Measurements from ENCODE around the gene SRPK2. TPM values are rescaled to one million over a fixed set of nuclear protein-coding genes. Genes with fewer than 3 reads are reported as not detected.
"Not testable (repeated sequence)": the region's sequence is repeated elsewhere in the genome, so short reads cannot be mapped to it uniquely, and the experiment has no call there.

The SRPK2 gene
- total and polyA plus RNA-seq, 9 donors: 15.2 to 50.0 (median 37.8) TPM

GRCh38 chr7:105307163-105307672, 81.5 kb downstream of the SRPK2 start:
- no peak overlapping the region for H3K27ac ChIP-seq
- peaks cover 2% of the 10 kb centered on the region for H3K4me1 ChIP-seq (ENCODE audit: insufficient read depth)

DNA sequence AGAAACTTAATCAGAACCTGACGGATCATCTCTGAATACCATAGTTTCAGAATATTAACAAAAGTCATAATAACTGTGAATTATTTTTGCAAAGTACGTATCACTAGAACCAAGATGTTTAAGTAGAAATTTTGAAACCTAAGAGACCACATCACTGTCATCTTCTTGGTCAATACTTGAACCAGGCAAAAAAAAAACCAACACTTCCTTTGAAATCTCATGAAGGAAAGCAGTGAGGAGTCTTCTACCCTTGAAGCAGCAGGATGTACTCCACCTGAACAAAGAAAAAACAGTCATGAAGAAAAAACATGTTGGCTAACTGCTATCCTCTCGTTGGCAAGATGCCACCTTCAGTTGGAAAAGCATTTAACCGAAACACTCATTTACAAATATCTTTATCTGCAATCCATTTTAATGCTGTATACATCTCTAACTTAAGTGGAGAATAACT, 82.4 kb downstream of the SRPK2 start:
- H3K9me3 ChIP-seq: no peaks in the 10 kb centered on the region
- TF ChIP-seq EP300 (IDR thresholded peaks at IDR 0.05): no peak

More at GRCh38 chr7:105307163-105307672, 81.5 kb downstream of the SRPK2 start:
- Histone ChIP-seq H3K4me3 (no peak overlapping the region), H3K36me3 (no peaks in the 10 kb centered on the region), H3K9me3 (no peaks in the 10 kb centered on the region), H3K27me3 (no peaks in the 10 kb centered on the region)
- 58 to 79% (median 61%) methylated on average over 3 of the region's 3 CpGs for WGBS, 3 donors
- intact Hi-C loops (cut with DNase I): no loop called here
- no peak for DNase-seq
- no peak for TF ChIP-seq EP300 (IDR thresholded peaks at IDR 0.05)
- no peak for TF ChIP-seq CTCF (IDR thresholded peaks at IDR 0.05)
- TF ChIP-seq POLR2A (IDR thresholded peaks at IDR 0.05): no peak

GRCh38 chr7:105305633-105306032, 83.1 kb downstream of the SRPK2 start:
- intact Hi-C loops (cut with DNase I): no loop called here
- Histone ChIP-seq H3K4me3 (no peak overlapping the region), H3K27me3 (no peaks in the 10 kb centered on the region), H3K9me3 (no peaks in the 10 kb centered on the region), H3K4me1 (ENCODE audit: insufficient read depth) (peaks cover 2% of the 10 kb centered on the region), H3K27ac (no peak overlapping the region), H3K36me3 (no peaks in the 10 kb centered on the region)
- WGBS, 3 donors: 88 to 93% (median 92%) methylated on average over 2 of the region's 2 CpGs
- DNase-seq: no peak
- TF ChIP-seq CTCF (IDR thresholded peaks at IDR 0.05) (no peak), POLR2A (IDR thresholded peaks at IDR 0.05) (no peak), EP300 (IDR thresholded peaks at IDR 0.05) (no peak)

More for the DNA sequence above, 82.4 kb downstream of the SRPK2 start:
- Histone ChIP-seq H3K27ac (no peak overlapping the region), H3K27me3 (no peaks in the 10 kb centered on the region), H3K4me1 (ENCODE audit: insufficient read depth) (peaks cover 2% of the 10 kb centered on the region), H3K4me3 (no peak overlapping the region), H3K36me3 (no peaks in the 10 kb centered on the region)
- no peak for DNase-seq
- WGBS, 3 donors: 59 to 67% (median 67%) methylated on average over 4 of the region's 4 CpGs
- intact Hi-C loops (cut with DNase I): no loop called here

DNA sequence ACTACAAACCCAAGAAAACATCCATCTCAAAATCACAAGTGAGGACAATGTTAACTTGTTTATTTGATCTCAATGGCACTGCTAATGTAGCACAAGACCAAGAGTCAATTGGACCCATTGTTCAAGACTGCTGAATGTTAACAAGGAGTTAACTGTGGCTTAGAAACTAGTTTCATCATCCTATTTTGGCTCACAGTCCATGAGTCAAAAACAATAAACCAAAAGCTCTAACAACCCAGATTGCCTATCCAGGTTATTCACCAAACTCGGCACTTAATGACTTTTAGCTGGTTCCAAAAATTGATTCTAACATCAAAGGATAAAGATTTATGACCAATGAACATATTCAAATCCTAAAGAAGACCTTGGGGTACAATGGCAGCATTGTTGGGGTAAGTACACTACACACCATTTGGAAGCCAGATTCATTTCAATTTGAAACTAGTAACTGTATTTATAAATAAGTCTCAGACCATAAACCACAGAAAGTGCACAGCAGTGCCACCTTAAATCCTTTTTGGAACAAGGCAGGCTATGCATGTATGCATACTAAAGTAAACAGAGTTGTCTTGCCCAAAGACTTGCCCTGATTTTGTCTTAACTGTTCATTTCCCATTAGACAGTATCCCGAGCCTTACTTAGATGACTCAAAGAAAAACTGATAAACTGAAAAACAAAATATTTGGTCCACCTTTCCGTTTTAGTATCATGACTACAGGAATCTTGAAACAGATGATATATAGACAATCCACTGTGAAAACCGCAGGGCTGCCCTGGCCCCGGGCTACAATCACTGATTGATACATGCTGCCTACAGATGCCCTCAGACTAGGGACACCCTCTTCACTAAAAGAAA, 84.5 kb downstream of the SRPK2 start:
- DNase-seq: no peak
- 17 to 28% (median 21%) methylated on average over 5 of the region's 5 CpGs for WGBS, 3 donors
- Histone ChIP-seq H3K4me1 (ENCODE audit: insufficient read depth) (peaks cover 2% of the 10 kb centered on the region), H3K4me3 (peak overlapping the region; percentile 3), H3K36me3 (no peaks in the 10 kb centered on the region), H3K27me3 (no peaks in the 10 kb centered on the region), H3K9me3 (no peaks in the 10 kb centered on the region), H3K27ac (no peak overlapping the region)
- intact Hi-C loops (cut with DNase I): no loop called here
- no peak for TF ChIP-seq CTCF (IDR thresholded peaks at IDR 0.05)
- no peak for TF ChIP-seq POLR2A (IDR thresholded peaks at IDR 0.05)
- no peak for TF ChIP-seq EP300 (IDR thresholded peaks at IDR 0.05)

DNA sequence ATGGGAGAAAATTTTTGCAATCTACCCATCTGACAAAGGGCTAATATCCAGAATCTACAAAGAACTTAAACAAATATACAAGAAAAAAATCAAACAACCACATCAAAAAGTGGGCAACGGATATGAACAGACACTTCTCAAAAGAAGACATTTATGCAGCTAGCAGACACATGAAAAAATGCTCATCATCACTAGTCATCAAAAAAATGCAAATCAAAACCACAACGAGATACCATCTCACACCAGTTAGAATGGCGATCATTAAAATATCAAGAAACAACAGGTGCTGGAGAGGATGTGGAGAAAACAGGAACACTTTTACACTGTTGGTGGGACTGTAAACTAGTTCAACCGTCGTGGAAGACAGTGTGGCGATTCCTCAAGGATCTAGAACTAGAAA, 88.1 kb downstream of the SRPK2 start:
- H3K4me3 ChIP-seq; DNase-seq; H3K27ac ChIP-seq; H3K9me3 ChIP-seq; H3K27me3 ChIP-seq; H3K4me1 ChIP-seq (ENCODE audit: insufficient read depth); H3K36me3 ChIP-seq; intact Hi-C loops (cut with DNase I): not testable (repeated sequence)
- WGBS, 3 donors: 97 to 99% (median 98%) methylated on average over 6 of the region's 6 CpGs

All from ovary (tissue), 9 donors.